HepG2 (cell line): ENCODE data around the gene SNHG17. TPM values are rescaled to one million over a fixed set of nuclear protein-coding genes. Genes with fewer than 3 reads are reported as not detected.

Experiments
- EHMT2 ChIP-seq: fragments of 200-600 bp; sonication (generic); IDR thresholded peaks from 2 replicates; pipeline ENCODE4 v1.7.0; 2017; ENCODE audit warnings: antibody characterized with exemption, low read depth, low read length, borderline replicate concordance
- HMG20A ChIP-seq: IDR thresholded peaks from 2 replicates; pipeline ENCODE4 v1.6.1; 2016; ENCODE audit warnings: borderline replicate concordance
- HNRNPK ChIP-seq: fragments of 200-400 bp; formaldehyde crosslinking; IDR thresholded peaks from 2 replicates; pipeline ENCODE4 v1.6.1; 2018; ENCODE audit warnings: low read length, low read depth, moderate library complexity, mild to moderate bottlenecking; ENCODE audit not compliant: poor library complexity, severe bottlenecking
- JUND ChIP-seq: sonication (generic); formaldehyde crosslinking; IDR thresholded peaks from 2 replicates; pipeline ENCODE4 v1.8.0; 2022; ENCODE audit warnings: mild to moderate bottlenecking, missing genetic modification reagents
- MAFG ChIP-seq: sonication (generic); formaldehyde crosslinking; IDR thresholded peaks from 2 replicates; pipeline ENCODE4 v1.5.1; 2020; ENCODE audit warnings: mild to moderate bottlenecking, missing genetic modification reagents
- MTERF4 ChIP-seq: sonication (generic); formaldehyde crosslinking; IDR thresholded peaks from 2 replicates; pipeline ENCODE4 v1.8.0; 2023; ENCODE audit warnings: mild to moderate bottlenecking, missing genetic modification reagents
- NFRKB ChIP-seq: fragments of 450-650 bp; IDR thresholded peaks from 2 replicates; pipeline ENCODE4 v1.6.1; 2017
- PLSCR1 ChIP-seq: sonication (generic); formaldehyde crosslinking; IDR thresholded peaks from 2 replicates; pipeline ENCODE4 v1.5.0; 2020; ENCODE audit warnings: missing genetic modification reagents, mild to moderate bottlenecking, borderline replicate concordance
- PRPF4 ChIP-seq: fragments of 200-400 bp; formaldehyde crosslinking; IDR thresholded peaks from 2 replicates; pipeline ENCODE4 v1.6.1; 2016; ENCODE audit warnings: low read length, low read depth; ENCODE audit not compliant: poor library complexity, severe bottlenecking
- REXO4 ChIP-seq: sonication (generic); formaldehyde crosslinking; IDR thresholded peaks from 2 replicates; pipeline ENCODE4 v1.8.0; 2022; ENCODE audit warnings: missing genetic modification reagents, mild to moderate bottlenecking, borderline replicate concordance
- SRSF4 ChIP-seq: fragments of 200-400 bp; formaldehyde crosslinking; IDR thresholded peaks from one replicate; pipeline ENCODE4 v1.6.1; 2018; ENCODE audit warnings: mild to moderate bottlenecking, low read depth, low read length, moderate library complexity; ENCODE audit not compliant: poor library complexity, severe bottlenecking
- TBP ChIP-seq: sonication (generic); formaldehyde crosslinking; IDR thresholded peaks from 2 replicates; pipeline ENCODE4 v1.5.0; 2020; ENCODE audit warnings: missing genetic modification reagents
- TBX2 ChIP-seq: sonication (generic); formaldehyde crosslinking; IDR thresholded peaks from 2 replicates; pipeline ENCODE4 v1.5.0; 2020; ENCODE audit warnings: missing genetic modification reagents, mild to moderate bottlenecking, borderline replicate concordance
- TCF12 ChIP-seq, 2 experiments: fragments of 450-650 bp in 1 of 2; sonication (generic) in 1 of 2; formaldehyde crosslinking in 1 of 2; IDR thresholded peaks; 2 replicates each; pipeline versions ENCODE4 v1.6.1 to v1.8.0; 2017 to 2022; ENCODE audit warnings: antibody characterized with exemption in 1 of 2, mild to moderate bottlenecking in 1 of 2, missing genetic modification reagents in 1 of 2, moderate library complexity in 1 of 2
- ZBTB34 ChIP-seq: sonication (generic); formaldehyde crosslinking; IDR thresholded peaks from 2 replicates; pipeline ENCODE4 v1.8.0; 2022; ENCODE audit warnings: mild to moderate bottlenecking, missing genetic modification reagents
- ZBTB46 ChIP-seq: sonication (generic); formaldehyde crosslinking; IDR thresholded peaks from 2 replicates; pipeline ENCODE4 v1.4.0; 2020; ENCODE audit warnings: mild to moderate bottlenecking, missing genetic modification reagents, borderline replicate concordance
- ZNF232 ChIP-seq: sonication (generic); formaldehyde crosslinking; IDR thresholded peaks from 2 replicates; pipeline ENCODE4 v1.4.0; 2020; ENCODE audit warnings: missing genetic modification reagents, borderline replicate concordance
- ZNF253 ChIP-seq: sonication (generic); formaldehyde crosslinking; IDR thresholded peaks from 2 replicates; pipeline ENCODE4 v1.8.0; 2022; ENCODE audit warnings: mild to moderate bottlenecking, missing genetic modification reagents, borderline replicate concordance
- ZNF274 ChIP-seq: sonication (generic); formaldehyde crosslinking; IDR thresholded peaks from 2 replicates; pipeline ENCODE4 v1.5.1; 2020; ENCODE audit warnings: mild to moderate bottlenecking, missing genetic modification reagents
- ZNF326 ChIP-seq: sonication (generic); formaldehyde crosslinking; IDR thresholded peaks from 2 replicates; pipeline ENCODE4 v1.4.0; 2020; ENCODE audit warnings: missing genetic modification reagents, borderline replicate concordance
- ZNF703 ChIP-seq: sonication (generic); formaldehyde crosslinking; IDR thresholded peaks from 2 replicates; pipeline ENCODE4 v1.5.1; 2020; ENCODE audit warnings: missing genetic modification reagents, mild to moderate bottlenecking, moderate library complexity, borderline replicate concordance
- ZNF816 ChIP-seq: sonication (generic); formaldehyde crosslinking; IDR thresholded peaks from 2 replicates; pipeline ENCODE4 v1.8.0; 2022; ENCODE audit warnings: missing genetic modification reagents, mild to moderate bottlenecking, borderline replicate concordance
- ZNF841 ChIP-seq: sonication (generic); formaldehyde crosslinking; IDR thresholded peaks from 2 replicates; pipeline ENCODE4 v1.8.1; 2023; ENCODE audit warnings: missing genetic modification reagents, borderline replicate concordance
- polyA plus RNA-seq, 8 experiments: library from polyadenylated mRNA; depleted of rRNA in 3 of 8; stranded (reverse) in 7 of 8; unstranded in 1 of 8; fragments of >200 nt; fragmentation: Illumina TruSeq in 4 of 8; extraction: Trizol in 4 of 8; gene quantifications; 2 replicates each; pipeline versions ENCODE4 v1.2.1 to v1.2.3, GENCODE V29; 2011 to 2016; ENCODE audit warnings: low read depth in 4 of 8, missing spikeins in 1 of 8, mixed read lengths in 1 of 8; ENCODE audit not compliant: insufficient read depth in 1 of 8
- total RNA-seq, 5 experiments: library from RNA; depleted of rRNA; stranded (reverse); fragments of >200 nt; fragmentation: Illumina TruSeq; extraction: Trizol; gene quantifications; 2 replicates each; pipeline ENCODE4 v1.2.3, GENCODE V29; 2016; ENCODE audit warnings: low read depth in 1 of 5

The SNHG17 gene
- total and polyA plus RNA-seq, 2 of the 13 experiments (the other 11 are each of a cell fraction or from before 2014, with no cell fraction given), result 26.2 to 41.2 TPM

GRCh38 chr20:38446441-38447209 is 11.5 kb upstream of the SNHG17 start (continued):
- TF ChIP-seq ZNF253 (CRISPR knock-in tag) (no peak; the same call in 1 of the 2 replicates), ZNF703 (CRISPR knock-in tag) (peak; percentile 87; the same call in 1 of the 2 replicates), TBP (CRISPR knock-in tag) (0 out of 2 replicates have a peak, but pooled peaks have one; percentile 78), SRSF4 (no peak), ZNF232 (CRISPR knock-in tag) (peak; percentile 96), TBX2 (peak; percentile 98), PRPF4 (no peak), EHMT2 (no peak), NFRKB (no peak), ZNF326 (CRISPR knock-in tag) (no peak), ZNF274 (CRISPR knock-in tag) (peak; percentile 96), HNRNPK (peak; percentile 31), ZBTB46 (CRISPR knock-in tag) (0 out of 2 replicates have a peak, but pooled peaks have one; percentile 86), PLSCR1 (peak; percentile 89; the same call in 1 of the 2 replicates), ZNF816 (CRISPR knock-in tag) (peak; percentile 97), JUND (CRISPR knock-in tag) (peak; percentile 71), ZNF841 (CRISPR knock-in tag) (no peak), HMG20A (CRISPR knock-in tag) (peak; percentile 53; the same call in 1 of the 2 replicates), MAFG (CRISPR knock-in tag) (peak; percentile 78), ZBTB34 (no peak), TCF12 (IDR thresholded peaks at IDR 0.05) (no peak), TCF12 (CRISPR knock-in tag; IDR thresholded peaks at IDR 0.05) (peak; percentile 74; the same call in 1 of the 2 replicates), REXO4 (CRISPR knock-in tag) (peak; percentile 85), MTERF4 (CRISPR knock-in tag) (peak; percentile 91)
